Astrocyte (in vitro differentiated cells and primary cell): ENCODE measurements around the gene WFS1. TPM values are rescaled to one million over a fixed set of nuclear protein-coding genes. Genes with fewer than 3 reads are reported as not detected.

Experiments used
- DNase-seq: peaks from one replicate; pipeline ENCODE4 v3.0.0-alpha.2; 2010; ENCODE audit warnings: low read depth
- FAIRE-seq: peaks from 2 replicates; lab custom pipeline; 2011; peaks lifted over from hg19 to GRCh38; lab: Jason Lieb, UNC
- H2AFZ ChIP-seq: 2 replicates; pipeline ENCODE4 v1.6.0; 2012; ENCODE audit warnings: low read depth, low read length, inconsistent platforms
- H3K27ac ChIP-seq: 2 replicates; pipeline ENCODE4 v1.5.1; 2011; ENCODE audit warnings: low read depth, low read length, inconsistent platforms
- H3K27me3 ChIP-seq: 2 replicates; pipeline ENCODE4 v1.6.0; 2011; ENCODE audit warnings: low read length, inconsistent platforms; ENCODE audit not compliant: insufficient read depth
- H3K36me3 ChIP-seq: 2 replicates; pipeline ENCODE4 v1.5.1; 2011; ENCODE audit warnings: low read length, inconsistent platforms; ENCODE audit not compliant: insufficient read depth
- H3K4me1 ChIP-seq: 2 replicates; pipeline ENCODE4 v1.5.1; 2011; ENCODE audit warnings: low read length, inconsistent platforms; ENCODE audit not compliant: insufficient read depth
- H3K4me2 ChIP-seq: 2 replicates; pipeline ENCODE4 v1.6.0; 2012; ENCODE audit warnings: low read length, inconsistent platforms
- H3K4me3 ChIP-seq: 2 replicates; pipeline ENCODE4 v1.5.1; 2011; ENCODE audit warnings: low read depth, mild to moderate bottlenecking, low read length, inconsistent platforms; ENCODE audit not compliant: insufficient read depth
- H3K79me2 ChIP-seq: 2 replicates; pipeline ENCODE4 v1.6.0; 2012; ENCODE audit warnings: mild to moderate bottlenecking, low read length, inconsistent platforms; ENCODE audit not compliant: insufficient read depth
- H3K9ac ChIP-seq: 2 replicates; pipeline ENCODE4 v1.6.0; 2012; ENCODE audit warnings: mild to moderate bottlenecking, low read length, inconsistent platforms
- H3K9me3 ChIP-seq: 2 replicates; pipeline ENCODE4 v1.5.1; 2012; ENCODE audit warnings: low read depth, mild to moderate bottlenecking, low read length, inconsistent platforms; ENCODE audit not compliant: insufficient read depth
- H4K20me1 ChIP-seq: 2 replicates; pipeline ENCODE4 v1.6.0; 2012; ENCODE audit warnings: low read length, inconsistent platforms; ENCODE audit not compliant: insufficient read depth
- H3K27ac Mint-ChIP-seq: one replicate; pipeline ENCODE4 v1.8.0; 2021; ENCODE audit warnings: mild to moderate bottlenecking, mixed read lengths; ENCODE audit not compliant: unreplicated experiment
- H3K27me3 Mint-ChIP-seq: one replicate; pipeline ENCODE4 v1.8.0; 2021; ENCODE audit warnings: low read depth, mixed read lengths; ENCODE audit not compliant: unreplicated experiment
- H3K36me3 Mint-ChIP-seq: one replicate; pipeline ENCODE4 v1.8.0; 2021; ENCODE audit warnings: low read depth, mixed read lengths; ENCODE audit not compliant: unreplicated experiment
- H3K4me1 Mint-ChIP-seq: one replicate; pipeline ENCODE4 v1.8.0; 2021; ENCODE audit warnings: low read depth, mixed read lengths; ENCODE audit not compliant: unreplicated experiment
- H3K4me3 Mint-ChIP-seq: one replicate; pipeline ENCODE4 v1.8.0; 2021; ENCODE audit warnings: mild to moderate bottlenecking, moderate library complexity, mixed read lengths; ENCODE audit not compliant: unreplicated experiment
- H3K9me3 Mint-ChIP-seq: one replicate; pipeline ENCODE4 v1.8.0; 2021; ENCODE audit warnings: mild to moderate bottlenecking, mixed read lengths; ENCODE audit not compliant: unreplicated experiment
- CTCF ChIP-seq: IDR thresholded peaks from 2 replicates; pipeline ENCODE4 v1.5.1; 2011; ENCODE audit warnings: low read depth, mild to moderate bottlenecking, inconsistent platforms, low read length, moderate library complexity; ENCODE audit not compliant: insufficient read depth
- EZH2 ChIP-seq: IDR thresholded peaks from 2 replicates; pipeline ENCODE4 v1.6.1; 2012; ENCODE audit warnings: mild to moderate bottlenecking, low read length, inconsistent platforms; ENCODE audit not compliant: insufficient read depth
- total RNA-seq: library from RNA; stranded (reverse); gene quantifications from 2 replicates; pipeline ENCODE4 v1.2.1, GENCODE V29; 2021

WFS1 gene
- total RNA-seq, 1 donor from 2014 or later: 39.0 TPM

- Histone ChIP-seq H3K4me1 (no peaks in the 10 kb centered on the region), H3K27ac (no peak overlapping the region), H3K9ac (no peak overlapping the region), H3K79me2 (no peaks in the 10 kb centered on the region), H4K20me1 (no peaks in the 10 kb centered on the region), H3K36me3 (no peaks in the 10 kb centered on the region), H3K4me3 (no peak overlapping the region), H2AFZ (no peak overlapping the region), H3K9me3 (no peaks in the 10 kb centered on the region), H3K27me3 (no peaks in the 10 kb centered on the region), H3K4me2 (no peak overlapping the region)
- peaks cover 45% of the 10 kb centered on the region for H3K27me3 Mint-ChIP-seq
- TF ChIP-seq EZH2 (no peak), CTCF (no peak)
- H3K36me3 Mint-ChIP-seq: peaks cover 3% of the 10 kb centered on the region
- FAIRE-seq: no peak
- DNase-seq: peak; percentile 39
- no peak overlapping the region for H3K4me3 Mint-ChIP-seq
- H3K4me1 Mint-ChIP-seq: peaks cover 3% of the 10 kb centered on the region
- no peak overlapping the region for H3K27ac Mint-ChIP-seq
- H3K9me3 Mint-ChIP-seq: peaks cover 10% of the 10 kb centered on the region
Measured at GRCh38 chr4:6349896-6350603, 80.4 kb downstream of the WFS1 start.

GRCh38 chr4:6350646-6351045, 81.0 kb downstream of the WFS1 start:
- Histone ChIP-seq H3K4me3 (no peak overlapping the region), H3K27me3 (no peaks in the 10 kb centered on the region), H2AFZ (no peak overlapping the region), H4K20me1 (no peaks in the 10 kb centered on the region), H3K79me2 (no peaks in the 10 kb centered on the region), H3K9ac (no peak overlapping the region), H3K4me1 (no peaks in the 10 kb centered on the region), H3K9me3 (no peaks in the 10 kb centered on the region), H3K27ac (no peak overlapping the region), H3K36me3 (no peaks in the 10 kb centered on the region), H3K4me2 (no peak overlapping the region)
- Mint-ChIP-seq H3K4me1 (peaks cover 3% of the 10 kb centered on the region), H3K27ac (no peak overlapping the region), H3K9me3 (peaks cover 6% of the 10 kb centered on the region), H3K27me3 (peaks cover 47% of the 10 kb centered on the region), H3K36me3 (peaks cover 3% of the 10 kb centered on the region), H3K4me3 (no peak overlapping the region)
- FAIRE-seq (no peak), DNase-seq (no peak)
- TF ChIP-seq CTCF (no peak), EZH2 (no peak)
